Hematopoietic multipotent progenitor cell treated with erythropoietin and hydrocortisone succinate and interleukin-3 and kit ligand, for 4 days (in vitro differentiated cells): ENCODE measurements around the gene TUBA4B.
"Not testable (repeated sequence)": the region's sequence is repeated elsewhere in the genome, so short reads cannot be mapped to it uniquely, and the experiment has no call there.

Source experiments
- DNase-seq: peaks from one replicate; pipeline ENCODE4 v3.0.0-alpha.2; 2015

The TUBA4B gene

GRCh38 chr2:219278655-219279150, 25.7 kb downstream of the TUBA4B start:
- DNase-seq: no peak

GRCh38 chr2:219279151-219279915, 26.3 kb downstream of the TUBA4B start, which contains the start of gene DNAJB2:
DNAJB2 (plus strand) TSS chr2:219279366; CDS start chr2:219279834, 468 bp downstream.
- peak; percentile 99 for DNase-seq

- peak; percentile 50 for DNase-seq
Observed at GRCh38 chr2:219279916-219280516, 27.0 kb downstream of the TUBA4B start.

GRCh38 chr2:219280651-219281050, 27.6 kb downstream of the TUBA4B start:
- no peak for DNase-seq

GRCh38 chr2:219281588-219281987, 28.5 kb downstream of the TUBA4B start:
- DNase-seq: no peak

GRCh38 chr2:219282375-219282774, 29.3 kb downstream of the TUBA4B start:
- no peak for DNase-seq

- DNase-seq: no peak
Observed at GRCh38 chr2:219282943-219283581, 30.0 kb downstream of the TUBA4B start.

GRCh38 chr2:219284501-219285372, 31.7 kb downstream of the TUBA4B start:
- DNase-seq: no peak

GRCh38 chr2:219285373-219285735, 32.3 kb downstream of the TUBA4B start:
- no peak for DNase-seq

- DNase-seq: peak; percentile 61
Observed at GRCh38 chr2:219285894-219286425, 32.9 kb downstream of the TUBA4B start.

GRCh38 chr2:219286436-219287115, 33.5 kb downstream of the TUBA4B start:
- peak; percentile 76 for DNase-seq

- not testable (repeated sequence) for DNase-seq
Observed at GRCh38 chr2:219287116-219287440, 34.0 kb downstream of the TUBA4B start.

- peak; percentile 68 for DNase-seq
Observed at GRCh38 chr2:219287580-219288265, 34.7 kb downstream of the TUBA4B start.

GRCh38 chr2:219289195-219289536, 36.1 kb downstream of the TUBA4B start:
- DNase-seq: no peak

GRCh38 chr2:219289537-219290361, 36.7 kb downstream of the TUBA4B start:
- DNase-seq: peak; percentile 78

- no peak for DNase-seq
Observed at GRCh38 chr2:219290381-219291171, 37.5 kb downstream of the TUBA4B start.

- DNase-seq: no peak
Observed at GRCh38 chr2:219291394-219291793, 38.4 kb downstream of the TUBA4B start.

GRCh38 chr2:219291910-219292490, 39.0 kb downstream of the TUBA4B start:
- no peak for DNase-seq

- no peak for DNase-seq
Observed at GRCh38 chr2:219292616-219293015, 39.6 kb downstream of the TUBA4B start.
